Measurements from ENCODE around the gene GSG1. TPM values are rescaled to one million over a fixed set of nuclear protein-coding genes. Genes with fewer than 3 reads are reported as not detected.

Gene GSG1
- total RNA-seq, 4 donors from 2014 or later: not detected

DNA sequence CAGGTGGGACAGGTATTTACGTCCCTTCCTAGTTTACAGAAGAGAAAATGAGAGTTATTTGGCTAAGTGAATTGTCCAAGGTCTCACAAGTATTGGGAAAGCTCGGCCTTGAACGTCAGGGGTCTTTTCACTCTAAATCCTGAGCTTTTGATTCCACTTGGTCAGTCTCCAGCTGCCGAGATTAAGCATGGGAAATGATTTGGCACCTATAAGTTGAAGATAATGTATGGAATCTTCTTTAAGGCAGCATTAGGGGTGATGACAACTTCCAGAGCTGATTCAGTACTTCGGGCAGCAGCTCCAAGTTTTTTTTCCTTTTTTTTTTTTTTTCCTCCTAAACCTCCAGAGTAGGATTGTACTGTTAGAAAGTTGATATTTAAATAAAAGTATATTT, 58.6 kb downstream of the GSG1 start:
- TF ChIP-seq POLR2A (IDR thresholded peaks at IDR 0.05): no peak
- TF ChIP-seq, protein P1, sequence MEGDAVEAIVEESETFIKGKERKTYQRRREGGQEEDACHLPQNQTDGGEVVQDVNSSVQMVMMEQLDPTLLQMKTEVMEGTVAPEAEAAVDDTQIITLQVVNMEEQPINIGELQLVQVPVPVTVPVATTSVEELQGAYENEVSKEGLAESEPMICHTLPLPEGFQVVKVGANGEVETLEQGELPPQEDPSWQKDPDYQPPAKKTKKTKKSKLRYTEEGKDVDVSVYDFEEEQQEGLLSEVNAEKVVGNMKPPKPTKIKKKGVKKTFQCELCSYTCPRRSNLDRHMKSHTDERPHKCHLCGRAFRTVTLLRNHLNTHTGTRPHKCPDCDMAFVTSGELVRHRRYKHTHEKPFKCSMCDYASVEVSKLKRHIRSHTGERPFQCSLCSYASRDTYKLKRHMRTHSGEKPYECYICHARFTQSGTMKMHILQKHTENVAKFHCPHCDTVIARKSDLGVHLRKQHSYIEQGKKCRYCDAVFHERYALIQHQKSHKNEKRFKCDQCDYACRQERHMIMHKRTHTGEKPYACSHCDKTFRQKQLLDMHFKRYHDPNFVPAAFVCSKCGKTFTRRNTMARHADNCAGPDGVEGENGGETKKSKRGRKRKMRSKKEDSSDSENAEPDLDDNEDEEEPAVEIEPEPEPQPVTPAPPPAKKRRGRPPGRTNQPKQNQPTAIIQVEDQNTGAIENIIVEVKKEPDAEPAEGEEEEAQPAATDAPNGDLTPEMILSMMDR (IDR thresholded peaks at IDR 0.05): no peak
- H3K4me3 ChIP-seq (ENCODE audit: low read depth, poor library complexity, severe bottlenecking): peak overlapping the region; percentile 97
- no peak for DNase-seq (ENCODE audit: low spot score in 2 of 2)
- intact Hi-C loops (cut with DNase I; ENCODE audit: low total_unique reads): no loop called here
- WGBS, 2 donors: 3 to 4% methylated on average over 5 of the region's 5 CpGs

DNA sequence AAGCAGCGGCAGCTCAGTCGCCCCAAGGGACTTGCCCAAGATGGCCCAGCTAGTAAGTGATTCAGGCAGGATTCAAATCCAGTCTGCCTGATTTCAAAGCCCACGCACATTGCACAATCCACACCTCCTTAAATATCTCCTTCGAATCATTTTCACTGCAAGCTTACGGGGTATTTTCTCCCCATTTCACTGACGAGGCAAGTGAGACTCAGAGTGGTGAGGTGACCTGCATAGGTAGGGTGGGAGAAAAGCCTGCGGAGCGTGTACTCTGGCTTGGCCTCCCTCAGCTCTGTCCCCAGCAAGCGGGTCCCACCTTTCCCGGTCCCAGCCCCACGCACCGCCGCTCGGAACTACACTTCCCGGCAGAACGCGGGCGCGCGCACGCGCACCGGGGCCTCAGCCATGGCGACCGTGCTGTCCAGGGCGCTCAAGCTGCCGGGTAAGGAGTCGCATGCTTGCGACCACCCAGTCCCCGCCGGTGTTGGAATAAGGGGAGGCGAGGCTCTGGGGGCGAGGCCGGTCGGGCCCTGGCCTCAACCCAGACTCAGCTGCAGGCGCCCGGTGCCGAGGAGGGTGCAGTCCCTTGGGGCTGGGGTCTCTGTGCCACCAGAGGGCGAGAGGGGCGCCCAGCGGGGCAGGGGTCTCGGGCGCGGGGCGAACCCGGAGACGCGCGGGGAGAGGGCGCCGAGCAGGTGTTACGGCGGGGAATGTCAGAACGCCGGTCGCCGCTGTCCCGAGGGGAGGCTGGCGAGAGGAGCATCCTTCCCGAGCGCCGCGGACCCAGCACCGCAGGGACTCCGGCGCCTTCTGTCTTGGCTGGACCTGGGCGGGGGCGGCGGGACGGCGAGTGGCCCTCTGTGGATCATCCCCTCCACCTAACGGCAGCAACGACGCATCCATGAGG, 59.2 kb downstream of the GSG1 start, which contains the start of gene FAM234B:
FAM234B (plus strand) TSS at position 380 of the 904 bp plus-strand sequence; CDS start at position 403, 23 bp downstream.
- H3K4me3 ChIP-seq (ENCODE audit: low read depth, poor library complexity, severe bottlenecking): peak within 1 kb of the TSS; percentile 97
- DNase-seq (ENCODE audit: low spot score in 2 of 2): peak; percentile 64 to 96
- TF ChIP-seq, protein P1 (IDR thresholded peaks at IDR 0.05): no peak
- no peak for TF ChIP-seq POLR2A (IDR thresholded peaks at IDR 0.05)
- WGBS, 2 donors: 1 to 2% methylated on average over 36 to 67 of the region's 74 CpGs
- intact Hi-C loops (cut with DNase I; ENCODE audit: low total_unique reads): no loop called here

- intact Hi-C loops (cut with DNase I; ENCODE audit: low total_unique reads): no loop called here
- no peak for DNase-seq (ENCODE audit: low spot score in 2 of 2)
- no peak for TF ChIP-seq POLR2A (IDR thresholded peaks at IDR 0.05)
- TF ChIP-seq, protein P1 (IDR thresholded peaks at IDR 0.05): no peak
- H3K4me3 ChIP-seq (ENCODE audit: low read depth, poor library complexity, severe bottlenecking): no peak overlapping the region
- 67% methylated on average over 4 of the region's 4 CpGs for WGBS, 2 donors
These were observed 60.7 kb downstream of the GSG1 start for GRCh38 chr12:13042666-13043230.

DNA sequence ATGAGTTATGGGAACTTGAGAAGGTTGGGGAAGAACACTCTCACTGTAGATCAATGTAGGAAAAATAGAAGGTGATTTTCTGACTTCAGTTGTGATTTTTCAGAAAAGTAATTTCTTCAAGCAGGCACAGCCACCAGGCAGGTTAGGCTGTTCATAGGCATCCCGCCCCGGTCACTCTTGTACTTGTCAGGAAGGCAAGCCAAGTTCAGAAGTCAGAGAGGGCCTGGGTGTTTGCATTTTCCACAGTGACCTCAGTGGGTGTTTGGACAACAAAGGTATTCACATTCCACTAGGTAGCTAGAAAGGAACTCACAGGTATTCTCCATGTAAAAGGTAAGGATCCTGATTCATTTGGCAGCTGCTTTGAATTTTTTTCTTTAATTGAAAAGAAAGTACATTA, 62.2 kb downstream of the GSG1 start:
- TF ChIP-seq POLR2A (IDR thresholded peaks at IDR 0.05): no peak
- TF ChIP-seq, protein P1 (IDR thresholded peaks at IDR 0.05): no peak
- no peak for DNase-seq (ENCODE audit: low spot score in 2 of 2)
- H3K4me3 ChIP-seq (ENCODE audit: low read depth, poor library complexity, severe bottlenecking): no peak overlapping the region
- intact Hi-C loops (cut with DNase I; ENCODE audit: low total_unique reads): no loop called here
- WGBS, 2 donors: 75 to 83% methylated on average over 2 of the region's 2 CpGs

DNA sequence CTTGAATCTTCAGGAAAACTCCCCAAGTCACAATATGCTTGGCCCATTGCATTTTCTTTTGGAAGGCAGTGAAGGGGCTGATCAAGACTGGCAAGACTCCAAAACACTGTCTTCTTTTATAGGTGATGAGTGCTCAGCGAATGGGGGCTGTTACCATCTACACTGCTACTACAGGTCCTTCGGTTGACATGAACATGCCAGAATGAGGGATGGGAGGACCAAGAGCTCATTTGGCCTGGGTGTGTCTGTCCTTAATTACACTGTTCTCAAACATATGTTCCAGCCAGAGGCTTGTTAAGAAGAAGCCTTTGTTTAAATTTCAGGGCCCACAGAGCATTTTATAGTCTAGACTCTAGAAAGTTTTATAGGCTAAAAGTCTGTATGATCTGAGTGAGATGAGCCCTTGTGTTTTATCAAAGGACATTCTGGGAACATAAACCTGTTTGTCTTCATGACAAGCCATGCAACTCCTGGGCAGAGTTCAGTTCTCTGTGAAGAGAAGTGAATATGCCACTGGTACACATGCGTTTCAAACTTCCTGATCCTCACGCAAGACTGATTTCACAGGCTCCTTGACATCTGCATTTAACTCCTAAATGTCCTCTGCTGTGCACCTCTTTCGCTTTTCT, 64.0 kb downstream of the GSG1 start:
- no peak for TF ChIP-seq POLR2A (IDR thresholded peaks at IDR 0.05)
- TF ChIP-seq, protein P1 (IDR thresholded peaks at IDR 0.05): no peak
- WGBS, 2 donors: 43% methylated on average over 5 of the region's 5 CpGs
- no peak for DNase-seq (ENCODE audit: low spot score in 2 of 2)
- no peak overlapping the region for H3K4me3 ChIP-seq (ENCODE audit: low read depth, poor library complexity, severe bottlenecking)
- intact Hi-C loops (cut with DNase I; ENCODE audit: low total_unique reads): no loop called here

All from lower leg skin (tissue), 4 donors.